ENCODE data around the gene GP5.

Gene GP5

DNA sequence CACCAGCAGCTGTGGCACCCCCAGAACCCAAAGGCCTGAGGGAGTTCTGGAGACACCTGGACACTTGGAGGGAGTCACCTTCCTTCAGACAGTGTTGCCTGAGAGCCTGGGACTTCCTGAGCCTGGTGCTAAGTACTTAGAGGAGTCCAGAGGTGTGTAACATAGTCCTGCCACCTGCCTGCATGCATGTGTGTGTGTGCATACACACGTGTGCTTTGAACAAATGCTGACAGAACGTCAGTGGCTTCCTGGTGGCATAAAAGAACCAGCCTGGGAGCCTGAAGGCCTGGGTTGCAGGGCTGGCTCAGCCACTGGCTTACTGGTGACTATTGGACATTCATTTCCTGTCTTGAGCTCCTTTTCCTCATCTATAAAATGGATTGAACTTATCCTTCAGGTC, 44.8 kb downstream of the GP5 start:
- no peak overlapping the region for H3K4me3 ChIP-seq (ENCODE audit: low read depth, low read length)
- no peak for TF ChIP-seq CTCF (IDR thresholded peaks at IDR 0.05; ENCODE audit: low read depth, low read length, missing control alignments)
- in situ Hi-C loops (cut with HindIII; ENCODE audit: low sequenced_read_pairs) = no loop called here
- DNase-seq (ENCODE audit: low read depth) = no peak

DNA sequence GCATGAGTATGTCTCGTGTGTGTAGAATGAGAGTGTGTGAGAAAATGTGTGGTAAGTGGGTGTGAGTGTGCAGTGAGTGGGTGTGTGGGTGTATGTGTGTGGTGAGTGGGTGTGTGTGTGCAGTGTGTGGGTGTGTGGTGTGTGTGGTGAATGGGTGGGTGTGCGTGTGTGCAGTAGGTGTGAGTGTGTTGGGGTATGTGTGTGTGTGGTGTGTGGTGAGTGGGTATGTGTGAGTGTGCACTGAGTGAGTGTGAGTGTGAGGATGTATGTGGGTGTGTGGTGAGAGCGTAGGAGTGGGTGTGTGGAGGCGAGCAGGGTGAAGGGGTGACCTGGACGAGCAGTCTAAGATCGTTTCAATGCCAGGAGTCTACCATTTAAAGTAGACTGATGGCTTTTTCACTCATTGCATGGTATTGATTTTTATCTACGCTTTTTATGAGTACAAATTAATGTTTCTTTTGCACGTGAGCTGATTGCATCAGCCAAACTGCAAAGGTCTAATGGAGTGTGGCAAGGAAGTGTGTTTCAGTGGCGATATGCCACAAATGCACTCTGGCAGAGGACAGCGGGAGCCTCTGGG, 46.3 kb downstream of the GP5 start:
- no peak for TF ChIP-seq CTCF (IDR thresholded peaks at IDR 0.05; ENCODE audit: low read depth, low read length, missing control alignments)
- no peak for DNase-seq (ENCODE audit: low read depth)
- H3K4me3 ChIP-seq (ENCODE audit: low read depth, low read length) = no peak overlapping the region
- in situ Hi-C loops (cut with HindIII; ENCODE audit: low sequenced_read_pairs) = no loop called here

DNA sequence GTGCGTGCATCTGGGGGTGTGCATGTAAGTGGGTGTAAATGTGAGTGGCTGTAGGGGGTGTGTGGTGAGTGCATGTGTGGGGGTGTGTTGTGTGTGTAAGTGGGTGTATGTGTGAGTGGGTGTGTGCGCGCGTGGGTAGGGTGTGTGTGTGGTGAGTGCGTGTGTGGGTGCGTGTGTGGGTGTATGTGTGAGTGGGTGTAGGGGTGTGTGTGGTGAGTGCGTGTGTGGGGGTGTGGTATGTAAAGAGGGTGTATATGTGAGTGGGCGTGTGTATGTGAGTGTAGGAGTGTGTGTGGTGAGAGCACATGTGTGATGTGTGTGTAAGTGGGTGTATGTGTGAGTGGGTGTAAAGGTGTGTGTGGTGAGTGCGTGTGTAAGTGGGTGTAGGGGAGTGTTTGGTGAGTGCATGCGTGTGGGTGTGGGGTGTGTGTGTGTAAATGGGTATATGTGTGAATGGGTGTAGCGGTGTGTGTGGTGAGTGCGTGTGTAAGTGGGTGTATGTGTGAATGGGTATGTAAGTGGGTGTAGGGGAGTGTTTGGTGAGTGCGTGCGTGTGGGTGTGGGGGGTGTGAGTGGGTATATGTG, 47.0 kb downstream of the GP5 start:
- no peak overlapping the region for H3K4me3 ChIP-seq (ENCODE audit: low read depth, low read length)
- in situ Hi-C loops (cut with HindIII; ENCODE audit: low sequenced_read_pairs) = no loop called here
- TF ChIP-seq CTCF (IDR thresholded peaks at IDR 0.05; ENCODE audit: low read depth, low read length, missing control alignments) = no peak
- no peak for DNase-seq (ENCODE audit: low read depth)

- in situ Hi-C loops (cut with HindIII; ENCODE audit: low sequenced_read_pairs) = no loop called here
- no peak for DNase-seq (ENCODE audit: low read depth)
- no peak within 1 kb of the TSS for H3K4me3 ChIP-seq (ENCODE audit: low read depth, low read length)
- TF ChIP-seq CTCF (IDR thresholded peaks at IDR 0.05; ENCODE audit: low read depth, low read length, missing control alignments) = no peak
Measured at GRCh38 chr3:194351080-194351672, 47.9 kb downstream of the GP5 start, which contains the start of gene CPN2. Gene CPN2, minus strand, starts transcription at chr3:194351328. Its CDS starts 8,626 bp downstream, at chr3:194342702.

DNA sequence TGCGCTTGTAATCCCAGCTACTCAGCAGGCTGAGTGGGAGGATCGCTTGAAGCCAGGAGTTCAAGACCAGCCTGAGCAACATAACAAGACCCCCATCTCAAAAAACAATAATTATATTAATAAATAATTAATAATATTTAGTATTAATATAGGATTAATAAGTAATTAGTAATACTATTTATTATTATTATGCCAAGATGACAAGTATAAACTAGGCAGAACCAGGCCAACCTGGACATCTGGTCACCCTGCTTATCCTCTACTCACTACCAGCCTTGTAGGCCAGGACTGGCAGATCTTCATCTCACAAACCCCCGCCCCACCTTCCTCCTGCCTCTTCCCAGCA, 48.4 kb downstream of the GP5 start:
- in situ Hi-C loops (cut with HindIII; ENCODE audit: low sequenced_read_pairs) = no loop called here
- no peak for TF ChIP-seq CTCF (IDR thresholded peaks at IDR 0.05; ENCODE audit: low read depth, low read length, missing control alignments)
- no peak overlapping the region for H3K4me3 ChIP-seq (ENCODE audit: low read depth, low read length)
- DNase-seq (ENCODE audit: low read depth) = no peak

DNA sequence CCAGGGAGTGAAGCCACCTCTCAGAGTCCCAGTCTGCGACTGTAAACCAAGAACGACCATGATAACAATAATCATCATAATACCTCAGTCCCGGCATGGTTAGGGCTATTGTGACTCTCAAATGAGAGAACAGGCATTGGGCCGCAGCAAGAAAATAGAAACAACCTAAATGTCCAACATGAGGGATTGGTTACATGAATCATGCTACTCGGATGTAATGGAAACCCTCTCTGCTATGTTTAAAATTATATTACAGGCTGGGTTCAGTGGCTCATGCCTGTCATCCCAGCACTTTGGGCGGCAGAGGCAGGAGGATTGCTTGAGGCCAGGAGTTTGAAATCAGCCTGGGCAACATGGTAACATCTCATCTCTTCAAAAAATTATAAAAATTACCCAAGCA, 50.7 kb downstream of the GP5 start:
- in situ Hi-C loops (cut with HindIII; ENCODE audit: low sequenced_read_pairs) = no loop called here
- TF ChIP-seq CTCF (IDR thresholded peaks at IDR 0.05; ENCODE audit: low read depth, low read length, missing control alignments) = no peak
- no peak overlapping the region for H3K4me3 ChIP-seq (ENCODE audit: low read depth, low read length)

More for the DNA sequence above, 50.7 kb downstream of the GP5 start:
- no peak for DNase-seq (ENCODE audit: low read depth)

Data from astrocyte of the cerebellum (primary cell).